ENCODE results near the gene CMKLR1.

DNA sequence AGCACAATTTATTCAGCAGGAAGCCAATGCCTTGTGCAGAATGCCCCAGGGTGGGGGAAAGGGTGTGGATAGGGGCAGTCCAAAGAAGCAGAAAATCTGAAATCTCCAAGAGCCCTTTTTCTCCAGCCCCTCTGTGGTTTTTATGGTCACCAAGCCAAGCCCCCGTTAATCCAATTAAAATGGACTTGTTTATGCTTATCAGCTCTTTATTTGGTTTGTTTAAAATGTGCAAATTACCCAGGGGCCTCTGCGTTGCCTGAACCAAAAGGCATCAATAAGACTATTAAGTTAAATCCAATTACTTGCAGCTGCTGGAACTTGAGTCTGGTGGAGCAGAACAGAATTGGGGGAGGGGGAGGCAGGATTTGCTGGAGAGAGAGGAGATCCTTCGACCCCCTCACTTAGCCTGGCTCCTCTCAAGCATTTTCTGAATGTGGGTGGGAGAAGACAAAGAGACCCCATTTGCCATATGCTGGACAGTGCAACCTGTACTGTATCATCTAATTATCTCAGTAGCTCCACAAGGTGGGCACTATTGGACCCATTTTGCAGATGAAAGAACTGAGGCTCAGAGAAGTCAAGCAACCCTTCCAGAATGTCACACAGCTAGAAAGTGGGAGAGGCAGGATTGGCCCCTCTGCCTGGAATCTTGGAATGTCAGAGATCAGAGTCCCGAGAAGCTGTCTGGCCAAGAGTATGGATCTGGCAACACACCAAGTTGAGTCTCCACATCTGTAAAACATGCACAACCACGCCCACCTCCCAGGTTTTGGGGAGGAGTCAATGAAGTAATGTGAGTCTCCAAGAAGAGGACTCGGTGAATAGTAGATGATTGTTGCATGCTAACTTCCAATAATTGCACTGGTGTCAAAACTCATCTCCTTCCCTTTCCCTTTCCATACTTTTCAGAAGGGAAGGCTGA is 66.9 kb downstream of the CMKLR1 start:
- TF ChIP-seq GATA2 (IDR thresholded peaks at IDR 0.05; ENCODE audit: low read depth, low read length) = no peak
- TF ChIP-seq GATA3 (IDR thresholded peaks at IDR 0.05; ENCODE audit: low read depth, low read length) = no peak
